HUES48 (cell line): ENCODE measurements around the gene PRKAA2.

Experiments
- H3K27ac ChIP-seq: one replicate; pipeline ENCODE4 v1.7.0; 2013; ENCODE audit warnings: low read depth, low read length, inconsistent platforms
- H3K27me3 ChIP-seq: 2 replicates; pipeline ENCODE4 v1.6.1; 2013; ENCODE audit warnings: mild to moderate bottlenecking, low read length; ENCODE audit not compliant: control insufficient read depth, insufficient read depth
- H3K36me3 ChIP-seq: 2 replicates; pipeline ENCODE4 v1.6.1; 2013; ENCODE audit warnings: low read length; ENCODE audit not compliant: control insufficient read depth, insufficient read depth
- H3K4me1 ChIP-seq: 2 replicates; pipeline ENCODE4 v1.6.1; 2013; ENCODE audit warnings: mild to moderate bottlenecking, low read length; ENCODE audit not compliant: control insufficient read depth, insufficient read depth
- H3K4me3 ChIP-seq: 2 replicates; pipeline ENCODE4 v1.5.1; 2013; ENCODE audit warnings: mild to moderate bottlenecking, low read depth, low read length
- H3K9ac ChIP-seq: 2 replicates; pipeline ENCODE4 v1.6.1; 2013; ENCODE audit warnings: mild to moderate bottlenecking, low read depth, low read length, moderate library complexity
- H3K9me3 ChIP-seq: 2 replicates; pipeline ENCODE4 v1.6.1; 2013; ENCODE audit warnings: low read length; ENCODE audit not compliant: control insufficient read depth, insufficient read depth

PRKAA2 gene

DNA sequence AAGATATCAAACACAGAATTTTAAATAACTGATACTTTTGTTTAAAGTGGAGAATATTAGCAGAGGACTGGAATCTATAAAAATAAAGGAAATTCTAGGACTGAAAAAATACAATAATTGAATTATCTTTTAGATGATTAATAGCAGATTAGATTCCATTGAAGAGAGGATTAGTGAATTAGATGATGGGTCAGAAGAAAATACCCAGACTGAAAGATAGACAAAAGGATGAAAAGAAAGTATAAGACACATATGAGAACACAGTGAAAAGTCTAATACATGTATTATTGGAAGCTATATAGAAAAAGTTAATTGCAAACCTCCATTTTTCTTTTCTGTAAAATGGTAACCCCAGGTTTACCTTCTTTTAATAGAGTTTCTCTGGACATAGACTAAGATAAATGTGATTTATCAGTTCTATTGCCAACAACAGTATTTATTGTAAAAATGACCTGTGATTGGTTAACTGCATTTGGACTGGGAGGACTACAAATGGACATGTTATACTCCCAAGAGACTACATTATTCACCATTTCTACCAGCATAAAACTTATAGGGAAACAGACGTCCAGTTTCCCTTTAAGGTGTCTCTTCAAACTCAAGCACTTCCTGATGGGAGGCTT is 11.0 kb downstream of the PRKAA2 start:
- Histone ChIP-seq H3K27me3 (no peaks in the 10 kb centered on the region), H3K4me3 (no peak overlapping the region), H3K9ac (no peak overlapping the region), H3K9me3 (peaks cover 12% of the 10 kb centered on the region; the same call in 1 of the 2 replicates), H3K36me3 (no peaks in the 10 kb centered on the region), H3K27ac (no peak overlapping the region), H3K4me1 (no peaks in the 10 kb centered on the region)

DNA sequence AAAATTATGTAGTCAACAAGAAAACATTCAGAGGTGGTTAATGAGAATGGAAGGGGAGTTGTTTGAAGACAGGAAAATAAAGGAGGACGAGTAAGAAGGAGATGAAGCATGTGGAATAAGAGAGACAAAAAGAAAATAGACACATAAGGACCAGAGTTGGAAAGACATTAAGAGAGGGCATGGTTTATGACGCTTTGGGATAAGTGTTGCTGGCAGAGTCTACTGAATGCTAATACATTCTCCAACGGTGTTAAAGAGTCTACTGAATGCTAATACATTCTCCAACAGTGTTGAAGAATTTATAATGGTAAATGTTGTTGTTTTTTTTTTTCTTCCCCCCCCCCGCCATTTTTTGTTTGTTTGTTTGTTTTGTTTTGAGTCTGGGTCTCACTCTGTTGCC is 13.1 kb downstream of the PRKAA2 start:
- peaks cover 12% of the 10 kb centered on the region; the same call in 1 of the 2 replicates for H3K9me3 ChIP-seq
- H3K27me3 ChIP-seq = no peaks in the 10 kb centered on the region
- H3K27ac ChIP-seq = no peak overlapping the region
- no peak overlapping the region for H3K9ac ChIP-seq
- no peaks in the 10 kb centered on the region for H3K4me1 ChIP-seq
- no peak overlapping the region for H3K4me3 ChIP-seq
- H3K36me3 ChIP-seq = no peaks in the 10 kb centered on the region

DNA sequence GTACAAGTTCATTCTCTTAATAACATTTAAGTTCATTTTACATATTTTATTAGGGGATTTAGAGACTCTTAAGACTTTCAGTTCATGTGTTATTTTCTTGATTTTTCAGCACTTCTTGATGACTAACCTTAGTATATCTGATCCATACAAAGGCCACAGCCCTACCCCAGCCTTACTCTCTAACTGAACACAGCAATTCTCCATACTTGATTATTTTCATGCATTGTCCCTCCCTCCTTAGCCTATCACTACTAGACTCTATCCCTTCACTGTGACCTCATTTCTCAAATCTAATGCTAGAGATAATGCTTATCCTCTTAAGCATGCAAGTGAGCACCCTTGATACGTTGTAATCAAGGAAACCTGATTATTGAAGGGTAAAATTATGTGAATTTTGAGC is 15.2 kb downstream of the PRKAA2 start:
- Histone ChIP-seq H3K36me3 (no peaks in the 10 kb centered on the region), H3K27me3 (no peaks in the 10 kb centered on the region), H3K4me1 (no peaks in the 10 kb centered on the region), H3K4me3 (no peak overlapping the region), H3K9ac (no peak overlapping the region), H3K27ac (no peak overlapping the region), H3K9me3 (peaks cover 12% of the 10 kb centered on the region; the same call in 1 of the 2 replicates)

DNA sequence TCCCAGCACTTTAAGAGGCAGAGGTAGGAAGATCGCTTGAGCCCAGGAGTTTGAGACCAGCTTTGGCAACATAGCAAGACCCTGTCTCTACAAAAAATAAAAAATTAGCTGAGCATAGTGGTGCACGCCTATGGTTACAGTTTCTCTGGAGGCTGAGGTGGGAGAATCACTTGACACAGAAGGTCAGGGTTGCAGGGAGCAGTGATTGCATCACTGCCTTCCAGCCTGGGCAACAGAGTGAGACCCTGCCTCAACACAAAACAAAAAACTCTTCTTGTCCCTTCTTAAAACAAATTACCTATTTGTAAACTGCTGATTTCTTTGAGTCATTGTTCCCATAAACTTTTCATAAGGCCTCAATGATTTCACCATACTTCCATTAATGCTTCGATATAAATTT is 18.7 kb downstream of the PRKAA2 start:
- Histone ChIP-seq H3K36me3 (no peaks in the 10 kb centered on the region), H3K4me3 (no peak overlapping the region), H3K9ac (no peak overlapping the region), H3K9me3 (no peaks in the 10 kb centered on the region), H3K27me3 (no peaks in the 10 kb centered on the region), H3K27ac (no peak overlapping the region), H3K4me1 (peaks cover 8% of the 10 kb centered on the region)

DNA sequence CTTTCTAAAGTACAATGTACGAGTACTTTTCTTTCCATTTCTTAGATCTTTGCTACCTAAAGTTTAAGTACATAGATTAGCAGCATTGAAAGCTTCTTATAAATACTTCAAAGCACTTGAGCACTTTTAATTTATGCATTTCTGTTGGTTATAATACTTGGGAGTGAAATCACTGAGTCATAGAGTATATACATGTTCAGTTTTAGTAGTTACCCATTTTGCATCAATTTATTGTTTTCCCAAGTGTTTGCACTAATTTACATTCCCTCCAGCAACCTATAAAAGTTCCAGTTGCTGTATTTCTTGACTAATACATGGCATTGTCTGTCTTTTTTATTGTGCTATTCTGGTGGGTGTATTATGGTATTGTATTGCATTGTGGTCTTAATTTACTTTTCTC is 20.3 kb downstream of the PRKAA2 start:
- no peak overlapping the region for H3K4me3 ChIP-seq
- peaks cover 8% of the 10 kb centered on the region for H3K4me1 ChIP-seq
- no peaks in the 10 kb centered on the region for H3K27me3 ChIP-seq
- H3K9ac ChIP-seq = no peak overlapping the region
- no peaks in the 10 kb centered on the region for H3K36me3 ChIP-seq
- no peak overlapping the region for H3K27ac ChIP-seq
- no peaks in the 10 kb centered on the region for H3K9me3 ChIP-seq

DNA sequence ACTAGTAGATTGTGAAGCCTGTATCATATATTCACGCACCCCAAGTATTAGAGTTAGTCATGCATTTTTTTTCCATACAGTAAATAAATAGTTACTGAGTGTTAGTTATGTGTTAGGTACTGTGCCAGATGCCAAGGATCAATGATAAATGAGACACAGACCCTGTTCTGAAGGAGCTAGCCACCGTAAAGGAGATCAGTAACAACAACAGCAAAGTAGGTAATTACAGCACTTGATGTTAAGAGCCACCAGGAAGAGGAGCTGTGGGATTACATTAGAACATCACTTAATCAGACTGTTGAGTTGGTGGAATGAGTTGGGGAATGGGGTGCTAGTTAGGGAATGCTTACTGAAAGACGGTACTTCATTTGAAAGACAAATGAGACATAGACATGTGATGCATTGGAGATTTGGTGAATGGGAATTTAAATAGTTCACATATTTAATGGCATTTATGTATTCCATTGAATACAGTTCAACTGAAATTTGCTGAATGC is 21.0 kb downstream of the PRKAA2 start:
- no peaks in the 10 kb centered on the region for H3K9me3 ChIP-seq
- no peak overlapping the region for H3K9ac ChIP-seq
- H3K36me3 ChIP-seq = no peaks in the 10 kb centered on the region
- H3K27me3 ChIP-seq = no peaks in the 10 kb centered on the region
- peaks cover 8% of the 10 kb centered on the region for H3K4me1 ChIP-seq
- no peak overlapping the region for H3K27ac ChIP-seq
- H3K4me3 ChIP-seq = no peak overlapping the region

DNA sequence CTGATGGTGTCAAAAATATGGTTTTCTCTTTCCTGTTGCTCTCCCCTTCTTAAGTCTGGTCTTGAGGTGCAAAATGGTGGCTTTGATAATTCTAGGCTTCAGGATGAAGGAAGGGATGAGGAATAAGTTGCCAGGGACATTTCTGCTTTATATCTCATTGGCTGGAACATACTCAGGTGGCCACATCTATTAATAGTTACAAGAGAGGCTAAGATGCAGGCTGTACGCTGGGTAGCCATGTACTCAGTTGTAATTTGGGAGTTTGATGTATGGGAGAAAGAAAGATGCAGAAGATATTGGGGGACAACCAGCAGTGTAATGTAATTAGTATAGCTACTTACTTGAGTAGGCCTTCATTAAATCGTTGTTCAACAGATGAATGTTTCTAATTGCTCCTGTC is 25.2 kb downstream of the PRKAA2 start:
- Histone ChIP-seq H3K4me3 (no peak overlapping the region), H3K27ac (no peak overlapping the region), H3K36me3 (no peaks in the 10 kb centered on the region), H3K27me3 (no peaks in the 10 kb centered on the region), H3K9ac (no peak overlapping the region), H3K9me3 (no peaks in the 10 kb centered on the region), H3K4me1 (peaks cover 8% of the 10 kb centered on the region)

DNA sequence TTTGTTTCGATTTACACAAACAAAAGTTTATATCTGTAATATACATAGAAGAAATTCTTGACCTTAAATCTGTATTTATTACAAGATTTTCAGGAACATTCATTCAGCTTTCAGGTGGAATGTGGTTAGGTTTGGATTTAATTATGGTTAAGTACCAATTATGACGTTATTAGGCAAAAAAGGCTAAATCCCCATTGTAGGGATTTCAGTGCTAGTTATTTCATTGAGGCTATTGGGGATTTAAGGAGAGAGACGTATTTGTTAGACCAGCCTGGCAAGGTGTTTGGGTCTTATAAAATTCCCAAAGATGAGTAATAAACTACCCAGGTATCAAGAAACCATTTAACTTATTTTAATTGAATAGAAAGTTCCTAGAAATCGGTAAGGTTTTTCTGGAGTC is 26.0 kb downstream of the PRKAA2 start:
- Histone ChIP-seq H3K9ac (no peak overlapping the region), H3K27ac (no peak overlapping the region), H3K4me3 (no peak overlapping the region), H3K4me1 (peaks cover 4% of the 10 kb centered on the region), H3K36me3 (no peaks in the 10 kb centered on the region), H3K27me3 (no peaks in the 10 kb centered on the region), H3K9me3 (no peaks in the 10 kb centered on the region)

DNA sequence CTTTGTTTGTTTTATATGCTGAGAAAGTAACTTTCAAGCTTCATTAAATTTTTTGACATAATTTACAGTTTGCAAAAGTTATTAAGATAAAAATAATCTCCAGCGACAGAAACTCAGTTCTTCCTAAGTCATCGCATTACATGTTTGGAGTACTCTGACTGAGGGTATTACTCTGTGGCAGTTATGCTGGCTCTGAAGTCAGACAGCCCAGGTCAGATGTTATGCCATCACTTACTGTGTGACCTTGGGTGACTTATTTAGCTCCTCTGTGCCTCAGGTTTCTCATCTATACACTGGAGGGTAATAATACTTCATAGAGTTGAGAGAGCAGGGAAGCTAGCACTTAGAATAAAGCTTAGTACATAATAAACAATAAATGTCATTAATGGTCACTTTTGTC is 26.4 kb downstream of the PRKAA2 start:
- no peaks in the 10 kb centered on the region for H3K4me1 ChIP-seq
- H3K9ac ChIP-seq = no peak overlapping the region
- H3K36me3 ChIP-seq = no peaks in the 10 kb centered on the region
- H3K27ac ChIP-seq = no peak overlapping the region
- no peak overlapping the region for H3K4me3 ChIP-seq
- H3K27me3 ChIP-seq = no peaks in the 10 kb centered on the region
- H3K9me3 ChIP-seq = no peaks in the 10 kb centered on the region

DNA sequence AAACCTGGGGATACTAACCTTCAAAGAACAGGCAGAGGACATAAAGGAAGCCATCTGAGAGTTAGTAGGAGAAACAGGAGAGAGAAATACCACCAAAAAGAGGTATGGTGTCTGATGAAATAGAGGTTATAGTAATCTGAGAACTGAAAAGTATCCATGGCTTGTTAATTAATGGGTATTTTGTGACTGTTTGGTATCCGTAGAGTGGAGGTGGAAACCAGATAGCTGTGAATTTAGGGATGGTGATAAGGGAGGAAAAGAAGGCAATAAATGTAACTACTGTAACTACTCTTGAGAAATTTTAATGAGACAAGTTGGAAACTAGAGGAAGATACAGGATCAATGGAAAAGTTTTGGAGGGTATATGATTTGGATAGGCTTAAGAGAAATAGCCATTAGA is 27.5 kb downstream of the PRKAA2 start:
- H3K9me3 ChIP-seq = no peaks in the 10 kb centered on the region
- H3K4me1 ChIP-seq = no peaks in the 10 kb centered on the region
- no peaks in the 10 kb centered on the region for H3K36me3 ChIP-seq
- no peaks in the 10 kb centered on the region for H3K27me3 ChIP-seq
- no peak overlapping the region for H3K9ac ChIP-seq
- H3K27ac ChIP-seq = no peak overlapping the region
- H3K4me3 ChIP-seq = no peak overlapping the region

DNA sequence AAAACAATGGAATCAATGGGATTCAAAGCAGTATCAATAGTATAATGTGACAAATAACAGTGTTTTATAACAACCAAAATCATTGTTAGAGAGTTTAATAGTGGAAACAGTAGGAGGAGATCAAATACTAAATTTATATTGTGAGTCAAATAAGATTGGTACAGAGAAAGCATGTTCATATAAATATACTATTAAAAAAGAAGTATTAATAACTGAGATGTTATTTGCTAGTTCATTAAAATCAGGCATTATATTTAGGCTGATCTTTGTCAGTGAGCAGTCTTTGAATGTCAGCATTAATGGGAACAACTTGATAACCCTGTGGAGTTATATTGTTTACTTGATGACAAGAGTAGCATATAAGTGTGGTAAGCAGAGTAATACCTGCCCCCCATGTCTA is 30.6 kb downstream of the PRKAA2 start:
- H3K27ac ChIP-seq = no peak overlapping the region
- no peaks in the 10 kb centered on the region for H3K4me1 ChIP-seq
- no peak overlapping the region for H3K9ac ChIP-seq

More for the DNA sequence above, 30.6 kb downstream of the PRKAA2 start:
- Histone ChIP-seq H3K4me3 (no peak overlapping the region), H3K36me3 (no peaks in the 10 kb centered on the region), H3K9me3 (no peaks in the 10 kb centered on the region), H3K27me3 (no peaks in the 10 kb centered on the region)
